ENCODE measurements around the gene HSPA5.
"Not testable (repeated sequence)": the region's sequence is repeated elsewhere in the genome, so short reads cannot be mapped to it uniquely, and the experiment has no call there.

The HSPA5 gene

GRCh38 chr9:125241000-125241862 lies at the start of gene HSPA5:
Gene HSPA5 (minus strand): TSS chr9:125241343. CDS start chr9:125241126, 217 bp downstream.
- peak; percentile 100 for DNase-seq

- DNase-seq, result not testable (repeated sequence)
Observed at GRCh38 chr9:125286935-125287433, 45.8 kb upstream of the HSPA5 start.

- no peak for DNase-seq
Observed at GRCh38 chr9:125284855-125285254, 43.7 kb upstream of the HSPA5 start.

- DNase-seq, result no peak
Observed at GRCh38 chr9:125280945-125281344, 39.8 kb upstream of the HSPA5 start.

- DNase-seq, result no peak
Observed at GRCh38 chr9:125277411-125277810, 36.3 kb upstream of the HSPA5 start.

GRCh38 chr9:125276771-125277170 lies 35.6 kb upstream of the HSPA5 start:
- DNase-seq, result no peak

GRCh38 chr9:125272697-125273096 lies 31.6 kb upstream of the HSPA5 start:
- DNase-seq, result no peak

- DNase-seq, result no peak
Observed at GRCh38 chr9:125271081-125271480, 29.9 kb upstream of the HSPA5 start.

- DNase-seq, result no peak
Observed at GRCh38 chr9:125269014-125269397, 27.9 kb upstream of the HSPA5 start.

- no peak for DNase-seq
Observed at GRCh38 chr9:125268394-125269013, 27.4 kb upstream of the HSPA5 start.

- not testable (repeated sequence) for DNase-seq
Observed at GRCh38 chr9:125264068-125264467, 22.9 kb upstream of the HSPA5 start.

GRCh38 chr9:125262294-125262991 lies 21.3 kb upstream of the HSPA5 start:
- no peak for DNase-seq

GRCh38 chr9:125261501-125262293 lies 20.6 kb upstream of the HSPA5 start, which contains the start of gene GAPVD1:
Gene GAPVD1 (plus strand): TSS chr9:125261826. CDS start chr9:125298922, 37,096 bp downstream.
- peak; percentile 97 for DNase-seq

GRCh38 chr9:125260561-125260960 lies 19.4 kb upstream of the HSPA5 start:
- peak; percentile 16 for DNase-seq

GRCh38 chr9:125258832-125259534 lies 17.8 kb upstream of the HSPA5 start:
- no peak for DNase-seq

- DNase-seq, result no peak
Observed at GRCh38 chr9:125258160-125258785, 17.1 kb upstream of the HSPA5 start.

- DNase-seq, result peak; percentile 48
Observed at GRCh38 chr9:125255781-125256391, 14.7 kb upstream of the HSPA5 start.

GRCh38 chr9:125254231-125254630 lies 13.1 kb upstream of the HSPA5 start:
- no peak for DNase-seq

GRCh38 chr9:125246261-125246667 lies 5.1 kb upstream of the HSPA5 start:
- no peak for DNase-seq

- no peak for DNase-seq
Observed at GRCh38 chr9:125243792-125244260, 2.7 kb upstream of the HSPA5 start.

All from eye (tissue), 1 donor.